GM23338 (cell line): ENCODE measurements around the gene USP1. TPM values are rescaled to one million over a fixed set of nuclear protein-coding genes. Genes with fewer than 3 reads are reported as not detected.

Experiments
- ATAC-seq: fragments of 200-7000 bp; cut with Tn5 transposase; 3 replicates; pipeline ENCODE4 v1.9.1; 2020
- DNase-seq: peaks from one replicate; pipeline ENCODE4 v3.0.0-alpha.2; 2015; ENCODE audit warnings: low spot score
- H2AFZ ChIP-seq: fragments of 200-600 bp; sonication (generic); 2 replicates; pipeline ENCODE4 v1.8.0; 2016; ENCODE audit warnings: antibody characterized with exemption, mild to moderate bottlenecking, moderate library complexity
- H3F3A ChIP-seq: fragments of 200-600 bp; sonication (generic); replicated peaks from 2 replicates; pipeline ENCODE4 v1.8.0; 2017; ENCODE audit warnings: antibody characterized with exemption, mixed run types, low read depth
- H3K27ac ChIP-seq: fragments of 200-600 bp; sonication (generic); 2 replicates; pipeline ENCODE4 v1.6.1; 2016; ENCODE audit warnings: low read depth
- H3K27me3 ChIP-seq: fragments of 200-600 bp; sonication (generic); 2 replicates; pipeline ENCODE4 v1.8.0; 2016; ENCODE audit warnings: mild to moderate bottlenecking, mixed run types, moderate library complexity; ENCODE audit not compliant: insufficient read depth
- H3K36me3 ChIP-seq: fragments of 200-600 bp; sonication (generic); 2 replicates; pipeline ENCODE4 v1.8.0; 2016; ENCODE audit warnings: mild to moderate bottlenecking; ENCODE audit not compliant: insufficient read depth
- H3K4me1 ChIP-seq: fragments of 200-600 bp; sonication (generic); 2 replicates; pipeline ENCODE4 v1.8.0; 2016; ENCODE audit warnings: mild to moderate bottlenecking, moderate library complexity; ENCODE audit not compliant: insufficient read depth
- H3K4me2 ChIP-seq: fragments of 200-600 bp; sonication (generic); 2 replicates; pipeline ENCODE4 v1.7.1; 2017; ENCODE audit warnings: mixed run types
- H3K4me3 ChIP-seq: fragments of 200-600 bp; sonication (generic); 2 replicates; pipeline ENCODE4 v1.6.1; 2016; ENCODE audit warnings: mixed run types
- H3K79me2 ChIP-seq: fragments of 200-600 bp; sonication (generic); replicated peaks from 2 replicates; pipeline ENCODE4 v1.8.0; 2017; ENCODE audit warnings: mild to moderate bottlenecking; ENCODE audit not compliant: insufficient read depth
- H3K9me2 ChIP-seq: fragments of 200-600 bp; sonication (generic); 2 replicates; pipeline ENCODE4 v1.8.0; 2017; ENCODE audit not compliant: insufficient read depth
- H4K20me1 ChIP-seq: fragments of 200-600 bp; sonication (generic); replicated peaks from 2 replicates; pipeline ENCODE4 v1.8.0; 2017; ENCODE audit warnings: mild to moderate bottlenecking; ENCODE audit not compliant: insufficient read depth
- H3K27ac Mint-ChIP-seq: 2 replicates; pipeline ENCODE4 v1.8.0; 2020; ENCODE audit warnings: inconsistent platforms, mild to moderate bottlenecking, moderate library complexity, mixed read lengths
- H3K27me3 Mint-ChIP-seq: 3 replicates; pipeline ENCODE4 v1.8.0; 2022; ENCODE audit warnings: low read depth, mild to moderate bottlenecking, moderate library complexity, mixed read lengths, inconsistent platforms; ENCODE audit not compliant: insufficient read depth, poor library complexity
- H3K36me3 Mint-ChIP-seq: 3 replicates; pipeline ENCODE4 v1.8.0; 2021; ENCODE audit warnings: low read depth, mild to moderate bottlenecking, inconsistent platforms, moderate library complexity, mixed read lengths
- H3K4me1 Mint-ChIP-seq: 3 replicates; pipeline ENCODE4 v1.8.0; 2020; ENCODE audit warnings: mild to moderate bottlenecking, inconsistent platforms, mixed read lengths
- H3K4me3 Mint-ChIP-seq: 3 replicates; pipeline ENCODE4 v1.8.0; 2021; ENCODE audit warnings: moderate library complexity, mild to moderate bottlenecking, inconsistent platforms, mixed read lengths
- H3K9me3 Mint-ChIP-seq: 3 replicates; pipeline ENCODE4 v1.8.0; 2020; ENCODE audit warnings: moderate library complexity, mild to moderate bottlenecking, inconsistent platforms, mixed read lengths
- CREB1 ChIP-seq: fragments of 250-450 bp; sonication (Bioruptor Pico); IDR thresholded peaks from 2 replicates; pipeline ENCODE4 v1.5.0; 2020; ENCODE audit warnings: low read depth, mild to moderate bottlenecking, moderate library complexity
- CTCF ChIP-seq, 2 experiments: fragments of 200-600 bp in 1 of 2; sonication (generic) in 1 of 2; conservative IDR thresholded peaks; 2 replicates each; pipeline versions ENCODE4 v1.5.1 to v1.6.1; 2016 to 2017; ENCODE audit warnings: antibody characterized with exemption in 2 of 2, low read depth in 2 of 2, mild to moderate bottlenecking in 2 of 2, moderate library complexity in 1 of 2
- ETS1 ChIP-seq: IDR thresholded peaks from 2 replicates; pipeline ENCODE4 v1.6.1; 2016; ENCODE audit warnings: antibody characterized with exemption
- EZH2 ChIP-seq: fragments of 200-600 bp; sonication (generic); IDR thresholded peaks from one replicate; pipeline ENCODE4 v1.8.0; 2017; ENCODE audit warnings: antibody characterized with exemption, mild to moderate bottlenecking, low read depth; ENCODE audit not compliant: unreplicated experiment
- EZH2phosphoT487 ChIP-seq: fragments of 200-600 bp; sonication (generic); IDR thresholded peaks from one replicate; pipeline ENCODE4 v1.8.1; 2018; ENCODE audit warnings: antibody characterized with exemption; ENCODE audit not compliant: unreplicated experiment
- JUNB ChIP-seq: IDR thresholded peaks from one replicate; pipeline ENCODE4 v1.6.1; 2016; ENCODE audit warnings: antibody characterized with exemption; ENCODE audit not compliant: unreplicated experiment
- NANOG ChIP-seq: IDR thresholded peaks from 2 replicates; pipeline ENCODE4 v1.6.1; 2016; ENCODE audit warnings: antibody characterized with exemption, borderline replicate concordance
- POLR2AphosphoS5 ChIP-seq: IDR thresholded peaks from 2 replicates; pipeline ENCODE4 v1.6.1; 2016; ENCODE audit warnings: antibody characterized with exemption, low read depth
- REST ChIP-seq: IDR thresholded peaks from one replicate; pipeline ENCODE4 v1.6.1; 2018; ENCODE audit warnings: antibody characterized with exemption; ENCODE audit not compliant: unreplicated experiment
- ZNF114 ChIP-seq: fragments of 250-450 bp; sonication (Bioruptor Pico); IDR thresholded peaks from 2 replicates; pipeline ENCODE4 v1.5.0; 2020; ENCODE audit warnings: mild to moderate bottlenecking, moderate library complexity
- ZNF331 ChIP-seq: fragments of 250-450 bp; sonication (Bioruptor Pico); IDR thresholded peaks from 2 replicates; pipeline ENCODE4 v1.5.0; 2020; ENCODE audit warnings: low read depth, mild to moderate bottlenecking, moderate library complexity
- ZNF462 ChIP-seq: fragments of 250-450 bp; sonication (Bioruptor Pico); IDR thresholded peaks from 2 replicates; pipeline ENCODE4 v1.5.0; 2020; ENCODE audit warnings: mild to moderate bottlenecking, moderate library complexity
- polyA plus RNA-seq: library from polyadenylated mRNA; unstranded; fragments of >200 nt; fragmentation: Nextera tagmentation; extraction: Ambion mirVana; gene quantifications from 2 replicates; pipeline ENCODE4 v1.2.1, GENCODE V29; 2016
- total RNA-seq: library from RNA; depleted of rRNA; stranded (reverse); fragments of >200 nt; shearing (Covaris generic); gene quantifications from 2 replicates; pipeline ENCODE4 v1.2.3, GENCODE V29; 2014

The USP1 gene
- total and polyA plus RNA-seq, 2 experiments from 2014 or later, result 45.6 to 74.6 TPM

- Histone ChIP-seq H2AFZ (no peak overlapping the region), H3K27me3 (no peaks in the 10 kb centered on the region), H4K20me1 (no peaks in the 10 kb centered on the region), H3K36me3 (no peaks in the 10 kb centered on the region), H3K79me2 (no peaks in the 10 kb centered on the region), H3K9me2 (no peaks in the 10 kb centered on the region), H3F3A (no peaks in the 10 kb centered on the region), H3K4me2 (no peak overlapping the region), H3K27ac (no peak overlapping the region), H3K4me3 (no peak overlapping the region), H3K4me1 (no peaks in the 10 kb centered on the region)
- Mint-ChIP-seq H3K27ac (no peak overlapping the region; the same call in 1 of the 2 replicates), H3K4me3 (no peak overlapping the region), H3K9me3 (no peaks in the 10 kb centered on the region), H3K36me3 (peaks cover 6% of the 10 kb centered on the region; the same call in 2 of the 3 replicates), H3K27me3 (no peaks in the 10 kb centered on the region), H3K4me1 (peaks cover 15% of the 10 kb centered on the region; the same call in 2 of the 3 replicates)
- DNase-seq (no peak), ATAC-seq (no peak)
- TF ChIP-seq EZH2 (no peak), ETS1 (no peak), NANOG (no peak), CTCF (conservative IDR thresholded peaks at IDR 0.05; ENCODE audit: low read depth in 2 of 2) (no peak), REST (no peak), ZNF462 (no peak), JUNB (no peak), EZH2phosphoT487 (no peak), POLR2AphosphoS5 (no peak), ZNF114 (CRISPR knock-in tag) (no peak), CREB1 (CRISPR knock-in tag) (no peak), ZNF331 (CRISPR knock-in tag) (no peak)
Measured at GRCh38 chr1:62493656-62494055, 56.8 kb downstream of the USP1 start.
